Measurements from ENCODE around the gene HSD11B1. TPM values are rescaled to one million over a fixed set of nuclear protein-coding genes. Genes with fewer than 3 reads are reported as not detected.

The HSD11B1 gene
- total and polyA plus RNA-seq, 2 of the 4 experiments (the other 2 are of a cell fraction): 0.41 to 0.72 TPM

- no peak overlapping the region for H3K23ac ChIP-seq (ENCODE audit: low read depth, low read length)
- H3K27me3 ChIP-seq (ENCODE audit: control insufficient read depth, insufficient read depth, low read length): no peaks in the 10 kb centered on the region
- H3K4ac ChIP-seq (ENCODE audit: low read depth, low read length): no peak overlapping the region
- POLR2A ChIA-PET (ENCODE audit: unreplicated experiment): no interaction called here
- no peak overlapping the region for H3K27ac ChIP-seq (ENCODE audit: insufficient read depth, low read length)
- H4K8ac ChIP-seq (ENCODE audit: low read depth in 2 of 2, low read length in 2 of 2): no peak overlapping the region
- dilution Hi-C loops (cut with HindIII; ENCODE audit: low sequenced_read_pairs, unreplicated experiment) (no loop called here), in situ Hi-C loops (cut with MboI; ENCODE audit: low sequenced_read_pairs) (no loop called here), intact Hi-C loops (cut with micrococcal nuclease) (no loop called here)
- DNase-seq (no peak), ATAC-seq (ENCODE audit: low read depth) (no peak)
- H4K20me1 ChIP-seq (ENCODE audit: insufficient read depth, low read length): no peaks in the 10 kb centered on the region
- no peak overlapping the region for H2AK5ac ChIP-seq (ENCODE audit: low read depth, low read length)
- TF ChIP-seq MAFK (IDR thresholded peaks at IDR 0.05; ENCODE audit: low read depth, low read length) (no peak), USF2 (IDR thresholded peaks at IDR 0.05; ENCODE audit: low read depth, low read length) (no peak), NFE2L2 (IDR thresholded peaks at IDR 0.05; ENCODE audit: low read depth, low read length) (no peak), RFX5 (IDR thresholded peaks at IDR 0.05; ENCODE audit: low read depth, low read length) (no peak), MAZ (IDR thresholded peaks at IDR 0.05; ENCODE audit: borderline replicate concordance, low read depth, low read length) (no peak), SMC3 (IDR thresholded peaks at IDR 0.05; ENCODE audit: low read depth, low read length) (no peak), FOS (IDR thresholded peaks at IDR 0.05; ENCODE audit: low read depth, low read length) (no peak), POLR2A (IDR thresholded peaks at IDR 0.05; ENCODE audit: low read depth, low read length) (no peak), MXI1 (IDR thresholded peaks at IDR 0.05; ENCODE audit: borderline replicate concordance, low read depth, low read length) (no peak), BHLHE40 (IDR thresholded peaks at IDR 0.05; ENCODE audit: low read depth, low read length) (no peak), RAD21 (IDR thresholded peaks at IDR 0.05; ENCODE audit: low read length) (no peak), CTCF (conservative IDR thresholded peaks at IDR 0.05; ENCODE audit: low read depth, low read length) (no peak), ELK1 (IDR thresholded peaks at IDR 0.05; ENCODE audit: borderline replicate concordance, low read depth, low read length) (no peak), CEBPB (IDR thresholded peaks at IDR 0.05; ENCODE audit: low read depth, low read length) (no peak), RCOR1 (IDR thresholded peaks at IDR 0.05; ENCODE audit: insufficient replicate concordance, low read length) (no peak), CHD1 (IDR thresholded peaks at IDR 0.05; ENCODE audit: low read depth, low read length) (no peak)
- CTCF ChIA-PET: interaction anchor here (1.1 kb wide), 1 partner anchor 34 kb away, joined by 3 read pairs; no protein-coding TSS in a partner anchor
- H3K18ac ChIP-seq (ENCODE audit: low read depth, low read length): no peak overlapping the region
- no peak overlapping the region for H2BK5ac ChIP-seq (ENCODE audit: low read depth, low read length, poor library complexity, severe bottlenecking)
- H3K4me3 ChIP-seq (ENCODE audit: insufficient read depth, low read depth, low read length): no peak overlapping the region
- no peak overlapping the region for H3K9ac ChIP-seq (ENCODE audit: low read depth, low read length)
- no peak overlapping the region for H3K4me2 ChIP-seq (ENCODE audit: low read depth, low read length)
- no peaks in the 10 kb centered on the region for H3K9me3 ChIP-seq (ENCODE audit: control insufficient read depth, insufficient read depth, low read length)
- H4K5ac ChIP-seq (ENCODE audit: low read depth, low read length): no peak overlapping the region
- no CpG with 5 or more reads among the region's 1 CpG for WGBS, 2 experiments (ENCODE audit: extremely low coverage in 2 of 2, insufficient read length in 1 of 2)
- H2BK15ac ChIP-seq (ENCODE audit: low read depth, low read length): no peak overlapping the region
- H3K36me3 ChIP-seq (ENCODE audit: control insufficient read depth, insufficient read depth, low read length): no peaks in the 10 kb centered on the region
- H3K56ac ChIP-seq (ENCODE audit: extremely low read depth, insufficient read depth, low read length): no peak overlapping the region
- H2BK20ac ChIP-seq (ENCODE audit: low read depth, low read length): no peak overlapping the region
- no peak overlapping the region for H3K14ac ChIP-seq (replicated peaks; ENCODE audit: low read depth, low read length)
- no TSS peak for BruUV-seq (replicated peaks)
- H3K4me1 ChIP-seq (ENCODE audit: control insufficient read depth, insufficient read depth, low read length): peaks cover 1% of the 10 kb centered on the region; the same call in 1 of the 2 replicates
- no peak overlapping the region for H2BK120ac ChIP-seq (ENCODE audit: low read depth, low read length)
- H4K91ac ChIP-seq (ENCODE audit: insufficient read depth, low read depth, low read length): no peak overlapping the region
- H3K9me1 ChIP-seq (ENCODE audit: insufficient read depth, low read length): no peaks in the 10 kb centered on the region
- H2AK9ac ChIP-seq (replicated peaks; ENCODE audit: low read depth, low read length, poor library complexity): no peak overlapping the region
- H2AFZ ChIP-seq (replicated peaks; ENCODE audit: low read length, poor library complexity): no peak overlapping the region
- H3K79me1 ChIP-seq (ENCODE audit: low read depth in 1 of 2, low read length in 2 of 2): no peaks in the 10 kb centered on the region
Observed at GRCh38 chr1:209728466-209728865, 23.8 kb downstream of the HSD11B1 start.

All from IMR-90 (cell line).